HG02678 (cell line): ENCODE results near the gene PI16.

Experiments
- ATAC-seq: cut with Tn5 transposase; IDR thresholded peaks from one replicate; pipeline ENCODE4 v1.9.1; 2021; ENCODE audit warnings: mild to moderate bottlenecking, moderate library complexity; ENCODE audit not compliant: unreplicated experiment

PI16 gene

GRCh38 chr6:36997811-36998722 lies 43.5 kb downstream of the PI16 start:
- no peak for ATAC-seq

GRCh38 chr6:36998723-36999038 lies 44.1 kb downstream of the PI16 start:
- ATAC-seq, result no peak

GRCh38 chr6:36999061-36999750 lies 44.7 kb downstream of the PI16 start:
- ATAC-seq, result no peak

GRCh38 chr6:36999751-37000125 lies 45.2 kb downstream of the PI16 start:
- no peak for ATAC-seq

GRCh38 chr6:37004044-37004980 lies 49.8 kb downstream of the PI16 start:
- ATAC-seq, result no peak

- peak; percentile 58 for ATAC-seq
Observed at GRCh38 chr6:37005061-37005810, 50.7 kb downstream of the PI16 start, which contains the start of gene FGD2. Gene FGD2, plus strand, starts transcription at chr6:37005655. Its CDS starts 163 bp downstream, at chr6:37005818.

- ATAC-seq, result no peak
Observed at GRCh38 chr6:37005827-37006567, 51.5 kb downstream of the PI16 start.

- ATAC-seq, result no peak
Observed at GRCh38 chr6:37006793-37007339, 52.3 kb downstream of the PI16 start.

- ATAC-seq, result peak; percentile 46
Observed at GRCh38 chr6:37007340-37008043, 53.0 kb downstream of the PI16 start.

- ATAC-seq, result no peak
Observed at GRCh38 chr6:37008484-37009465, 54.2 kb downstream of the PI16 start.

- ATAC-seq, result no peak
Observed at GRCh38 chr6:37010402-37010892, 55.9 kb downstream of the PI16 start.

GRCh38 chr6:37011656-37012378 lies 57.3 kb downstream of the PI16 start:
- no peak for ATAC-seq

GRCh38 chr6:37013516-37014491 lies 59.3 kb downstream of the PI16 start:
- no peak for ATAC-seq
